Activated gamma-delta T cell treated with anti-CD3 and anti-CD28 coated beads, Interleukin-2, amount 50 U/mL, for 16 hours (primary cell): Measurements from ENCODE around the gene ARL17B.
"Not testable (repeated sequence)": the region's sequence is repeated elsewhere in the genome, so short reads cannot be mapped to it uniquely, and the experiment has no call there.

Experiments
- DNase-seq: peaks from one replicate; pipeline ENCODE4 v3.0.0-alpha.2; 2020; ENCODE audit warnings: low read depth

ARL17B gene

GRCh38 chr17:46361755-46362154 is at the start of gene ARL17B:
Gene ARL17B (minus strand): TSS chr17:46361766. CDS start chr17:46358397, 3,369 bp downstream.
- peak; percentile 36 for DNase-seq

GRCh38 chr17:46409864-46410263 is 48.3 kb upstream of the ARL17B start:
- DNase-seq, result not testable (repeated sequence)

- DNase-seq, result not testable (repeated sequence)
Observed at GRCh38 chr17:46407155-46407554, 45.6 kb upstream of the ARL17B start.

- DNase-seq, result not testable (repeated sequence)
Observed at GRCh38 chr17:46401033-46401787, 39.6 kb upstream of the ARL17B start.

GRCh38 chr17:46400543-46400942 is 39.0 kb upstream of the ARL17B start:
- DNase-seq, result not testable (repeated sequence)

GRCh38 chr17:46399993-46400392 is 38.4 kb upstream of the ARL17B start:
- not testable (repeated sequence) for DNase-seq

- DNase-seq, result not testable (repeated sequence)
Observed at GRCh38 chr17:46396292-46396691, 34.7 kb upstream of the ARL17B start.

GRCh38 chr17:46393702-46394101 is 32.1 kb upstream of the ARL17B start:
- DNase-seq, result not testable (repeated sequence)

- not testable (repeated sequence) for DNase-seq
Observed at GRCh38 chr17:46385491-46385890, 23.9 kb upstream of the ARL17B start.

- DNase-seq, result not testable (repeated sequence)
Observed at GRCh38 chr17:46383118-46383517, 21.6 kb upstream of the ARL17B start.

GRCh38 chr17:46373418-46373817 is 11.9 kb upstream of the ARL17B start:
- DNase-seq, result not testable (repeated sequence)

- not testable (repeated sequence) for DNase-seq
Observed at GRCh38 chr17:46372236-46373229, 11.0 kb upstream of the ARL17B start.

GRCh38 chr17:46367520-46367919 is 6.0 kb upstream of the ARL17B start:
- DNase-seq, result not testable (repeated sequence)

- not testable (repeated sequence) for DNase-seq
Observed at GRCh38 chr17:46361145-46361735, 326 bp downstream of the ARL17B start.

GRCh38 chr17:46353856-46354255 is 7.7 kb downstream of the ARL17B start:
- not testable (repeated sequence) for DNase-seq

GRCh38 chr17:46349060-46349459 is 12.5 kb downstream of the ARL17B start:
- not testable (repeated sequence) for DNase-seq

- not testable (repeated sequence) for DNase-seq
Observed at GRCh38 chr17:46348345-46348744, 13.2 kb downstream of the ARL17B start.

GRCh38 chr17:46342131-46342530 is 19.4 kb downstream of the ARL17B start:
- DNase-seq, result not testable (repeated sequence)

- not testable (repeated sequence) for DNase-seq
Observed at GRCh38 chr17:46341220-46341619, 20.3 kb downstream of the ARL17B start.

- not testable (repeated sequence) for DNase-seq
Observed at GRCh38 chr17:46294831-46295230, 66.7 kb downstream of the ARL17B start, which contains the start of gene LRRC37A. Gene LRRC37A (plus strand): TSS chr17:46295131. CDS start chr17:46295134, 3 bp downstream.

- DNase-seq, result not testable (repeated sequence)
Observed at GRCh38 chr17:46291618-46292017, 69.9 kb downstream of the ARL17B start.
